CD4-positive, CD25-positive, alpha-beta regulatory T cell (primary cell): Measurements from ENCODE around the gene BUB1B. TPM values are rescaled to one million over a fixed set of nuclear protein-coding genes. Genes with fewer than 3 reads are reported as not detected.
"Not testable (repeated sequence)": the region's sequence is repeated elsewhere in the genome, so short reads cannot be mapped to it uniquely, and the experiment has no call there.

ENCODE experiments used
- ATAC-seq, 2 donors: fragments of 150-1000 bp; cut with Tn5 transposase; one replicate each; pipeline ENCODE4 v1.10.0; 2021; ENCODE audit warnings: low read depth in 2 of 2, moderate number of reproducible peaks in 2 of 2, moderate library complexity in 1 of 2
- DNase-seq, 3 donors: peaks; one replicate each; pipeline versions ENCODE4 v3.0.0 to v3.0.0-alpha.2; 2012 to 2022; ENCODE audit warnings: mixed read lengths in 1 of 3
- H3K27ac ChIP-seq: one replicate; pipeline ENCODE4 v1.7.0; 2013; ENCODE audit warnings: mild to moderate bottlenecking, low read length; ENCODE audit not compliant: insufficient read depth, poor library complexity, severe bottlenecking
- H3K27me3 ChIP-seq: one replicate; pipeline ENCODE4 v1.7.0; 2013; ENCODE audit warnings: low read length; ENCODE audit not compliant: control insufficient read depth, insufficient read depth
- H3K36me3 ChIP-seq: one replicate; pipeline ENCODE4 v1.7.0; 2013; ENCODE audit warnings: mild to moderate bottlenecking, low read length, moderate library complexity; ENCODE audit not compliant: control insufficient read depth, insufficient read depth
- H3K4me1 ChIP-seq: 2 replicates; pipeline ENCODE4 v1.7.0; 2013; ENCODE audit warnings: mild to moderate bottlenecking, low read length; ENCODE audit not compliant: insufficient read depth, control insufficient read depth, poor library complexity, severe bottlenecking
- H3K4me3 ChIP-seq: one replicate; pipeline ENCODE4 v1.7.0; 2013; ENCODE audit warnings: low read depth, mild to moderate bottlenecking, low read length, moderate library complexity
- H3K9me3 ChIP-seq, 2 experiments: 1 replicate in 1 of 2; 2 replicates in 1 of 2; pipeline ENCODE4 v1.7.0; 2013; ENCODE audit warnings: low read length in 2 of 2, mild to moderate bottlenecking in 1 of 2, moderate library complexity in 1 of 2; ENCODE audit not compliant: control insufficient read depth in 2 of 2
- H3K27ac Mint-ChIP-seq, 3 donors: one replicate each; pipeline ENCODE4 v1.8.0; 2020 to 2022; ENCODE audit warnings: mild to moderate bottlenecking in 3 of 3, mixed read lengths in 3 of 3, moderate library complexity in 2 of 3
- H3K27me3 Mint-ChIP-seq: one replicate; pipeline ENCODE4 v1.8.0; 2022; ENCODE audit warnings: mild to moderate bottlenecking, mixed read lengths
- H3K36me3 Mint-ChIP-seq: one replicate; pipeline ENCODE4 v1.8.0; 2020; ENCODE audit warnings: mixed read lengths
- H3K4me1 Mint-ChIP-seq, 4 donors: one replicate each; pipeline ENCODE4 v1.8.0; 2020 to 2022; ENCODE audit warnings: mixed read lengths in 4 of 4, mild to moderate bottlenecking in 1 of 4
- H3K4me3 Mint-ChIP-seq, 4 donors: one replicate each; pipeline ENCODE4 v1.8.0; 2020 to 2022; ENCODE audit warnings: mild to moderate bottlenecking in 4 of 4, mixed read lengths in 4 of 4, moderate library complexity in 3 of 4
- H3K9me3 Mint-ChIP-seq, 7 donors: one replicate each; pipeline ENCODE4 v1.8.0; 2020 to 2022; ENCODE audit warnings: mixed read lengths in 7 of 7, mild to moderate bottlenecking in 3 of 7, moderate library complexity in 2 of 7
- polyA plus RNA-seq, 4 donors: library from polyadenylated mRNA; unstranded; fragments of 300-500 nt; fragmentation: Illumina TruSeq; gene quantifications; one replicate each; pipeline ENCODE4 v1.2.3, GENCODE V29; 2021
- total RNA-seq: library from RNA; stranded (reverse); gene quantifications from one replicate; pipeline ENCODE4 v1.2.3, GENCODE V29; 2022

Gene BUB1B
- 4.8 TPM for total RNA-seq
- 1 to 10 TPM in 1 of 4 donors, under 1 TPM in 2, not detected in 1; 0.37 to 2.2 (median 0.86) TPM for polyA plus RNA-seq

- DNase-seq (peak; percentile 91 to 96 (median 94)), ATAC-seq (peak; percentile 98 to 99)
- Histone ChIP-seq H3K27ac (no peak within 1 kb of the TSS), H3K27me3 (no peaks in the 10 kb centered on the region), H3K4me1 (peaks cover 14% of the 10 kb centered on the region), H3K4me3 (peak within 1 kb of the TSS; percentile 82), H3K36me3 (no peaks in the 10 kb centered on the region), H3K9me3 (no peaks in the 10 kb centered on the region)
- Mint-ChIP-seq H3K9me3 (no peaks in the 10 kb centered on the region), H3K36me3 (no peaks in the 10 kb centered on the region), H3K27me3 (no peaks in the 10 kb centered on the region), H3K4me1 (peaks cover 0 to 11% (median 5%) of the 10 kb centered on the region in 4 donors), H3K27ac (no peak within 1 kb of the TSS), H3K4me3 (peak within 1 kb of the TSS in 1 of 4 donors; percentile 35)
These were observed at the start of gene BUB1B for GRCh38 chr15:40160689-40161688. BUB1B (plus strand) TSS chr15:40161069; CDS start chr15:40161221, 152 bp downstream.

DNA sequence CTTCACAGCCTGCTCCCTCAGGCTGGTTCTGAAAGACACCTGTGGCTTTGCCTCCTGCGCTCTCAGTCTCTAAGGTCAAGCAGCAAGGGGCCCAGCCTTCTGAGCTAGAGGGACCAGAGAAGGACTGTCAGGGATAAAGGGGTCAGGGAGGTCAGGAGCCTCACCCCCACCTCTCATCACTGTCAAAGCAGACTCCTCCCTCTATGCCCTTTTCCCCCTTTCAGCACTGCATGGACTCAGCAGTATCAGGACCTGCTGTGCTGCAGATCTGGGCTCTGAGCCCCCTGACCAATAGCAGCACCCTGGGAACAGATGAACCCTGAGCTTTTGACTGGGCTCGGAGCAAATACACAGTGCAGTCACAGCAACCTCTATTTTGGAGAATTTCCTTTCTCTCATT is 49.0 kb upstream of the BUB1B start:
- H3K4me3 Mint-ChIP-seq: peak overlapping the region in 2 of 4 donors; percentile 44 to 87
- DNase-seq: no peak
- Histone ChIP-seq H3K27ac (no peak overlapping the region), H3K4me3 (no peak overlapping the region), H3K9me3 (no peaks in the 10 kb centered on the region), H3K36me3 (no peaks in the 10 kb centered on the region), H3K4me1 (peaks cover 30% of the 10 kb centered on the region), H3K27me3 (no peaks in the 10 kb centered on the region)
- no peak overlapping the region for H3K27ac Mint-ChIP-seq
- H3K36me3 Mint-ChIP-seq: peaks cover 3% of the 10 kb centered on the region
- H3K27me3 Mint-ChIP-seq: peaks cover 9% of the 10 kb centered on the region
- no peak for ATAC-seq
- H3K9me3 Mint-ChIP-seq: no peaks in the 10 kb centered on the region
- H3K4me1 Mint-ChIP-seq: peaks cover 9 to 40% (median 23%) of the 10 kb centered on the region in 4 donors

DNA sequence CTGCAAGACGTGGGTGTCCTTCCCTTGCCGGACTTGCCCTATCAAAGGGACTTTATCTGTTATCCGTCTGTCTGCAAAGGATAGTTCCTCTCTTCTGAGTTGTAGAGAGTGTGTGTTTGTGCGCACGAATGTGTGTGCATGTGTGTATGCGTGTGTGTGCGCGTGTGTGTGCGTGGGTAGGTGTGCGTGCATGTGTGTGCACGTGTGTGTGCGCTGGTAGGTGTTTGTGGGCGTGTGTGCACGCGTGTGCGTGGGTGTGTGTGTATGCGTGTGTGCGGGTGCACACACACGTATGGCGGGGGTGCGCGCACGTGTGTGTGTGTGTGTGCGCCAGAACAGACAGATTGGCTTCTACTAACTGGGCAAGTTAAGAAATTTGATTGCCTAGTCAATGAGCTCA is 48.1 kb upstream of the BUB1B start:
- no peaks in the 10 kb centered on the region for H3K27me3 ChIP-seq
- no peak overlapping the region for H3K27ac ChIP-seq
- Mint-ChIP-seq H3K27me3 (peaks cover 9% of the 10 kb centered on the region), H3K36me3 (peaks cover 3% of the 10 kb centered on the region), H3K4me3 (peak overlapping the region in 2 of 4 donors; percentile 27 to 64), H3K27ac (peak overlapping the region in 1 of 3 donors; percentile 53), H3K4me1 (peaks cover 4 to 33% (median 20%) of the 10 kb centered on the region in 4 donors), H3K9me3 (no peaks in the 10 kb centered on the region)
- H3K9me3 ChIP-seq: no peaks in the 10 kb centered on the region
- no peak overlapping the region for H3K4me3 ChIP-seq
- H3K36me3 ChIP-seq: no peaks in the 10 kb centered on the region
- peaks cover 26% of the 10 kb centered on the region for H3K4me1 ChIP-seq
- ATAC-seq: no peak
- DNase-seq: no peak

DNA sequence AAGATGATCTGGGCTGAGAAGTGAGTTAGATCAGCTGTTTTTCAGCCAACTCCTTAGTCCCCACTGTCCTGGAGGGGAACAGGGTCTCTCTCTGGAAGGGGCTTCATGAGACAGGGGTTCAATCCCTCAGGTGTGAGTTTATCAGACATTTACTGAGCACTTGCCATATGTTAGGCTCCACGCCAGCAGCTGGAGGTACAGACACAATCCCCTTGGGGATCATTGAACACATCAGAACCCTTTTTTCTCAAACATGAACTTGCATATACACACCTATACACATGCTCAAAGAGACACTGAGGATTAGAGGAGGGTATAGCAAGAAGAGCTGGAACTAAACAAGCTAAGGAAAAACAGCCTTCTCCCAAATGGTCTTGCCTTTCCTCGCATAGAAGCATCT is 46.7 kb upstream of the BUB1B start:
- Histone ChIP-seq H3K4me1 (peaks cover 15% of the 10 kb centered on the region), H3K27me3 (no peaks in the 10 kb centered on the region), H3K36me3 (no peaks in the 10 kb centered on the region), H3K27ac (no peak overlapping the region), H3K9me3 (no peaks in the 10 kb centered on the region), H3K4me3 (no peak overlapping the region)
- peaks cover 4 to 22% (median 15%) of the 10 kb centered on the region in 4 donors for H3K4me1 Mint-ChIP-seq
- no peak for DNase-seq
- H3K9me3 Mint-ChIP-seq: no peaks in the 10 kb centered on the region
- H3K36me3 Mint-ChIP-seq: peaks cover 3% of the 10 kb centered on the region
- no peak overlapping the region for H3K4me3 Mint-ChIP-seq
- peak overlapping the region in 1 of 3 donors; percentile 16 for H3K27ac Mint-ChIP-seq
- H3K27me3 Mint-ChIP-seq: peaks cover 4% of the 10 kb centered on the region
- ATAC-seq: no peak

- not testable (repeated sequence) for H3K27ac Mint-ChIP-seq, H3K27me3 ChIP-seq, H3K4me3 ChIP-seq, H3K27me3 Mint-ChIP-seq, H3K9me3 ChIP-seq, ATAC-seq, H3K27ac ChIP-seq, H3K9me3 Mint-ChIP-seq, H3K36me3 Mint-ChIP-seq, H3K4me3 Mint-ChIP-seq, H3K36me3 ChIP-seq, DNase-seq
- H3K4me1 Mint-ChIP-seq: peaks cover 4 to 17% (median 11%) of the 10 kb centered on the region in 4 donors
- H3K4me1 ChIP-seq: peaks cover 10% of the 10 kb centered on the region
These were observed 45.8 kb upstream of the BUB1B start for GRCh38 chr15:40115106-40115505.

DNA sequence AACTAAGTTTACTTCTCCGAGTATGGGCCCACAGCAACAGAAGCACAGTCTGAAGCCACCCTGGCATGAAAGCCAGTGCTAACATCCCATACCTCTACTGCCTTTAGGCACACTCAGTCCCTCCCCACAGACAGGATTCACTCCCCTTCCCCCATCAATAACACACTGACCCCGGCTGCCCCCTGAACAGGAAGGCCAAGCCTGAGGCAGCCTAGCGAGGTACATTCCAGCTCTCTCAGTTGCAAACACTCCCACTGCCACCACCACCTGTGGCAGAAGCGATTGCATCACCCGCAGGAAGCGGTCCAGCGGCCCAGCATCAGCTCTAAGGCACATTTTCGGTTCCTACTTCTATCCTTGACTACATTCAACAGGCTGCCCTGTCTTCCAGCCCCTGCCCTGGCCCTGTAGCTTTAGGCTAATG is 45.2 kb upstream of the BUB1B start:
- peaks cover 3% of the 10 kb centered on the region for H3K36me3 Mint-ChIP-seq
- ATAC-seq: peak; percentile 69 to 77
- Histone ChIP-seq H3K4me1 (peaks cover 10% of the 10 kb centered on the region), H3K4me3 (no peak overlapping the region), H3K27ac (no peak overlapping the region), H3K36me3 (no peaks in the 10 kb centered on the region), H3K27me3 (no peaks in the 10 kb centered on the region), H3K9me3 (no peaks in the 10 kb centered on the region)
- peak in 1 of 3 donors; percentile 69 for DNase-seq
- peak overlapping the region in 2 of 4 donors; percentile 68 to 80 for H3K4me3 Mint-ChIP-seq
- H3K27ac Mint-ChIP-seq: peak overlapping the region in 1 of 3 donors; percentile 50
- H3K9me3 Mint-ChIP-seq: no peaks in the 10 kb centered on the region
- H3K4me1 Mint-ChIP-seq: peaks cover 4 to 17% (median 11%) of the 10 kb centered on the region in 4 donors
- peaks cover 7% of the 10 kb centered on the region for H3K27me3 Mint-ChIP-seq

DNA sequence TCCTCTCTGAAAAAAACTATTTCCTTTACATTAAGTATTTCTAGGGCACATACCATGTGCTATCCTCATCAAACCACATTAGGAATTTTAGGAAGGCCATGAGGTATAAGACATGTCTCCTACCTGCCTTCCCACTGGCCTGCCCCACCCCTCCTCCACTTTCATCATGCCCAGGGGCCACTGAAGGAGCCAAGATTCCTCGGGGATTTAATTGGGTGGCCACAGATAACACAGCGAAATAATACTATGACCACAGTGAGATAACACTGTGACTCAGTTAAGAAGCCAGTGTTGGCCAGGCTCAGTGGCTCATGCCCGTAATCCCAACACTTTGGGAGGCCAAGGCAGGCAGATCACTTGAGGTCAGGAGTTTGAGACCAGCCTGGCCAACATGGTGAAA is 42.4 kb upstream of the BUB1B start:
- DNase-seq (no peak), ATAC-seq (no peak)
- H3K27ac ChIP-seq: no peak overlapping the region
- H3K27ac Mint-ChIP-seq: no peak overlapping the region
- peaks cover 4 to 15% (median 11%) of the 10 kb centered on the region in 4 donors for H3K4me1 Mint-ChIP-seq
- H3K9me3 Mint-ChIP-seq: no peaks in the 10 kb centered on the region
- H3K4me3 Mint-ChIP-seq: no peak overlapping the region
- H3K27me3 ChIP-seq: no peaks in the 10 kb centered on the region
- H3K27me3 Mint-ChIP-seq: peaks cover 16% of the 10 kb centered on the region
- H3K36me3 Mint-ChIP-seq: no peaks in the 10 kb centered on the region
- no peaks in the 10 kb centered on the region for H3K9me3 ChIP-seq
- H3K4me1 ChIP-seq: peaks cover 10% of the 10 kb centered on the region
- no peaks in the 10 kb centered on the region for H3K36me3 ChIP-seq
- no peak overlapping the region for H3K4me3 ChIP-seq
